CD14-positive monocyte (primary cell): ENCODE measurements around the gene KCNJ6. TPM values are rescaled to one million over a fixed set of nuclear protein-coding genes. Genes with fewer than 3 reads are reported as not detected.

Experiments used
- DNase-seq, 3 donors: peaks; one replicate each; pipeline ENCODE4 v3.0.0-alpha.2; 2011 to 2022
- H2AFZ ChIP-seq: 2 replicates; pipeline ENCODE4 v1.6.0; 2012; ENCODE audit warnings: mild to moderate bottlenecking, low read depth, low read length, inconsistent platforms; ENCODE audit not compliant: insufficient read depth, poor library complexity, severe bottlenecking
- H3K27ac ChIP-seq, 2 donors: 1 replicate in 1 of 2; 2 replicates in 1 of 2; pipeline ENCODE4 v1.5.1; 2012 to 2013; ENCODE audit warnings: low read length in 2 of 2, control low read depth in 1 of 2, inconsistent platforms in 1 of 2, low read depth in 1 of 2, mild to moderate bottlenecking in 1 of 2
- H3K27me3 ChIP-seq, 2 donors: one replicate each; pipeline versions ENCODE4 v1.6.0 to v1.6.1; 2011 to 2013; ENCODE audit warnings: low read length in 2 of 2; ENCODE audit not compliant: control insufficient read depth in 2 of 2, insufficient read depth in 2 of 2
- H3K36me3 ChIP-seq, 2 donors: replicated peaks in 1 of 2; 1 replicate in 1 of 2; 2 replicates in 1 of 2; pipeline versions ENCODE4 v1.5.1 to v1.6.1; 2012 to 2013; ENCODE audit warnings: low read length in 2 of 2, control low read depth in 1 of 2, inconsistent platforms in 1 of 2, mild to moderate bottlenecking in 1 of 2; ENCODE audit not compliant: insufficient read depth in 2 of 2, control insufficient read depth in 1 of 2
- H3K4me1 ChIP-seq, 2 donors: 1 replicate in 1 of 2; 2 replicates in 1 of 2; pipeline versions ENCODE4 v1.5.1 to v1.6.1; 2012 to 2013; ENCODE audit warnings: low read length in 2 of 2, control low read depth in 1 of 2, inconsistent platforms in 1 of 2, mild to moderate bottlenecking in 1 of 2, moderate library complexity in 1 of 2; ENCODE audit not compliant: insufficient read depth in 2 of 2, control insufficient read depth in 1 of 2
- H3K4me2 ChIP-seq: replicated peaks from 2 replicates; pipeline ENCODE3; 2012; ENCODE audit warnings: low read length, moderate library complexity, mild to moderate bottlenecking; ENCODE audit not compliant: poor library complexity, severe bottlenecking; ENCODE audit errors: extremely low read depth
- H3K4me3 ChIP-seq, 3 experiments: fragments of 200-600 bp in 1 of 3; sonication (generic) in 1 of 3; replicated peaks in 1 of 3; 1 replicate in 2 of 3; 2 replicates in 1 of 3; pipeline ENCODE4 v1.5.1; 2011 to 2013; ENCODE audit warnings: low read length in 3 of 3, mild to moderate bottlenecking in 3 of 3, control low read depth in 2 of 3, low read depth in 2 of 3, inconsistent platforms in 1 of 3, moderate library complexity in 1 of 3
- H3K79me2 ChIP-seq: 2 replicates; pipeline ENCODE4 v1.6.0; 2012; ENCODE audit warnings: mild to moderate bottlenecking, control low read depth, inconsistent platforms, low read length, moderate library complexity; ENCODE audit not compliant: insufficient read depth
- H3K9ac ChIP-seq: 2 replicates; pipeline ENCODE4 v1.6.0; 2017; ENCODE audit warnings: low read length, mild to moderate bottlenecking; ENCODE audit not compliant: insufficient read depth, poor library complexity, severe bottlenecking
- H3K9me3 ChIP-seq, 2 donors: replicated peaks in 1 of 2; 1 replicate in 1 of 2; 2 replicates in 1 of 2; pipeline versions ENCODE4 v1.5.1 to v1.6.1; 2012 to 2013; ENCODE audit warnings: low read length in 2 of 2, control low read depth in 1 of 2; ENCODE audit not compliant: control insufficient read depth in 1 of 2, insufficient read depth in 1 of 2
- H4K20me1 ChIP-seq: 2 replicates; pipeline ENCODE4 v1.6.0; 2012; ENCODE audit warnings: mild to moderate bottlenecking, low read length, control low read depth, moderate library complexity; ENCODE audit not compliant: insufficient read depth
- H3K27ac Mint-ChIP-seq, 7 donors: one replicate each; pipeline ENCODE4 v1.8.0; 2020; ENCODE audit warnings: mild to moderate bottlenecking in 7 of 7, mixed read lengths in 7 of 7, moderate library complexity in 6 of 7, inconsistent platforms in 2 of 7
- H3K27me3 Mint-ChIP-seq, 3 donors: one replicate each; pipeline ENCODE4 v1.8.0; 2021 to 2022; ENCODE audit warnings: low read depth in 3 of 3, mild to moderate bottlenecking in 3 of 3, mixed read lengths in 3 of 3, moderate library complexity in 3 of 3, inconsistent platforms in 1 of 3
- H3K36me3 Mint-ChIP-seq, 2 donors: one replicate each; pipeline ENCODE4 v1.8.0; 2020; ENCODE audit warnings: mixed read lengths in 2 of 2, inconsistent platforms in 1 of 2, mild to moderate bottlenecking in 1 of 2
- H3K4me1 Mint-ChIP-seq: one replicate; pipeline ENCODE4 v1.8.0; 2020; ENCODE audit warnings: mild to moderate bottlenecking, mixed read lengths
- H3K4me3 Mint-ChIP-seq, 2 donors: one replicate each; pipeline ENCODE4 v1.8.0; 2020; ENCODE audit warnings: mild to moderate bottlenecking in 2 of 2, mixed read lengths in 2 of 2, moderate library complexity in 1 of 2
- H3K9me3 Mint-ChIP-seq, 7 donors: one replicate each; pipeline ENCODE4 v1.8.0; 2020 to 2022; ENCODE audit warnings: mixed read lengths in 7 of 7, mild to moderate bottlenecking in 6 of 7, moderate library complexity in 6 of 7, inconsistent platforms in 2 of 7
- CTCF ChIP-seq: fragments of 200-600 bp; IDR thresholded peaks from one replicate; pipeline ENCODE4 v1.8.0; 2022; ENCODE audit warnings: antibody characterized with exemption, mild to moderate bottlenecking
- WGBS: methylation state at CpG from one replicate; pipeline ENCODE4 v1.1.5; 2013; ENCODE audit warnings: missing lambda C conversion rate; ENCODE audit not compliant: insufficient coverage; 5-methylcytosine and 5-hydroxymethylcytosine counted together
- intact Hi-C, 2 donors: fragments of 100-400 bp; cut with micrococcal nuclease; formaldehyde crosslinking; loops; one replicate each; pipeline versions ENCODE4 v1.15.0 to v1.15.1; 2023
- polyA plus RNA-seq, 3 donors: library from polyadenylated mRNA; depleted of rRNA in 1 of 3; unstranded in 2 of 3; stranded (reverse) in 1 of 3; fragments of 300-500 nt in 2 of 3; fragments of >200 nt in 1 of 3; fragmentation: Illumina TruSeq in 2 of 3; gene quantifications; 1 replicate in 2 of 3; 2 replicates in 1 of 3; pipeline ENCODE4 v1.2.3, GENCODE V29; 2012 to 2021

The KCNJ6 gene
- polyA plus RNA-seq, 3 donors = not detected

GRCh38 chr21:37870221-37870620 is 46.0 kb downstream of the KCNJ6 start:
- no peak overlapping the region for H3K4me2 ChIP-seq
- no peaks in the 10 kb centered on the region for H3K36me3 ChIP-seq
- intact Hi-C loops = no loop called here
- no peak for DNase-seq
- Mint-ChIP-seq H3K4me1 (peaks cover 16% of the 10 kb centered on the region), H3K27me3 (peaks cover 0 to 3% (median 2%) of the 10 kb centered on the region in 3 donors), H3K9me3 (peaks cover 0 to 4% (median 0%) of the 10 kb centered on the region in 7 donors), H3K27ac (no peak overlapping the region), H3K36me3 (peaks cover 2 to 5% of the 10 kb centered on the region in 2 donors), H3K4me3 (no peak overlapping the region)
- H3K27me3 ChIP-seq = no peaks in the 10 kb centered on the region
- H2AFZ ChIP-seq = no peak overlapping the region
- peaks cover 16 to 17% of the 10 kb centered on the region in 2 donors for H3K4me1 ChIP-seq
- H3K9ac ChIP-seq = no peak overlapping the region
- H3K79me2 ChIP-seq = no peaks in the 10 kb centered on the region
- TF ChIP-seq CTCF = no peak
- WGBS = no CpG with 5 or more reads among the region's 2 CpGs
- no peak overlapping the region for H3K27ac ChIP-seq
- H3K4me3 ChIP-seq = no peak overlapping the region
- H4K20me1 ChIP-seq = no peaks in the 10 kb centered on the region
- no peaks in the 10 kb centered on the region for H3K9me3 ChIP-seq

GRCh38 chr21:37869661-37870060 is 46.6 kb downstream of the KCNJ6 start:
- DNase-seq = no peak
- peaks cover 22 to 23% of the 10 kb centered on the region in 2 donors for H3K4me1 ChIP-seq
- Mint-ChIP-seq H3K36me3 (peaks cover 5 to 6% of the 10 kb centered on the region in 2 donors), H3K27ac (peak overlapping the region in 3 of 7 donors; percentile 3 to 51 (median 35)), H3K27me3 (peaks cover 0 to 3% (median 2%) of the 10 kb centered on the region in 3 donors), H3K9me3 (peaks cover 0 to 5% (median 0%) of the 10 kb centered on the region in 7 donors), H3K4me1 (peaks cover 22% of the 10 kb centered on the region), H3K4me3 (no peak overlapping the region)
- no peak for TF ChIP-seq CTCF
- H3K9me3 ChIP-seq = no peaks in the 10 kb centered on the region
- no peaks in the 10 kb centered on the region for H3K36me3 ChIP-seq
- no peaks in the 10 kb centered on the region for H3K27me3 ChIP-seq
- H3K4me3 ChIP-seq = no peak overlapping the region
- H3K27ac ChIP-seq = no peak overlapping the region
- H2AFZ ChIP-seq = no peak overlapping the region
- no peak overlapping the region for H3K9ac ChIP-seq
- intact Hi-C loops = loop anchor here (5.0 to 10.0 kb wide), 4 partner anchors 37 to 405 kb away; no protein-coding TSS in a partner anchor
- H3K79me2 ChIP-seq = no peaks in the 10 kb centered on the region
- no peaks in the 10 kb centered on the region for H4K20me1 ChIP-seq
- H3K4me2 ChIP-seq = no peak overlapping the region
